Suppressor macrophage treated with lipopolysaccharide for 1 hour (primary cell): ENCODE results near the gene RSPH9.

Experiments
- DNase-seq, 3 donors: peaks; one replicate each; pipeline ENCODE4 v3.0.0-alpha.2; 2020 to 2022

RSPH9 gene

DNA sequence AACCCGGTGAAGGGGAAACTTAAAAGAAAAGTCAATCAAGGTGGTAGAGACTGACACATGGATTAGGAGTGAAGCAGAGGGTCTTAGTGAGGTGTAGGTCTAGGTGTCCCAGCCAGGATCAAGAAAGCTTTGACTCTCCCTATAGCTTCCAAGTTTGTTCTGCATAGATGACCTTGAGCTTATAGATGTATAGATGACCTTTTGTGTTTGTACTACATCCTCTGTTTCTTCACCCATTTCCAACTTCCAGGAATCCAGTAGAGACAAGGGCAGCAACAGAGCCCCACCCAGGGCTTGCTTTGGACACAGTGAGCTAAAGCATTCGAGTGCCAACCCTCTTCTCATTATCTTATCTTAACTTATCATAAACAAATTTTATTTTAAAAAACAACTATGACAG, 44.6 kb downstream of the RSPH9 start:
- DNase-seq: no peak

- DNase-seq: no peak
These were observed 50.6 kb downstream of the RSPH9 start for GRCh38 chr6:43695215-43695966.

DNA sequence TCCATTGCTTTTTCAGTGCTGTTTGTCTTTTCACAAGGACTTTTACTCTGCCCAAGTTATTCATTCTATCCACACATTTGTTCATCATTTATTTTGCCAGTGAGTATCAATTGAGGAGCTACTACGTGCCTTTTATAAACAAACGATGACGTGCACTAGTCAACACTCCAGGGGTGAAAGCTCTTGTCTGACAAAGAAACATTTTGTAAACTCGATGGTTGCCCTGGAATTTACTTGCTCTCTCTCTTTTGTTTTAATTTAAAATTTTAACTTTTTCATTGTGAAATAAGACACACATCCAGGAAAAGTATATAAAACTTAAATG, 51.1 kb downstream of the RSPH9 start:
- no peak for DNase-seq

DNA sequence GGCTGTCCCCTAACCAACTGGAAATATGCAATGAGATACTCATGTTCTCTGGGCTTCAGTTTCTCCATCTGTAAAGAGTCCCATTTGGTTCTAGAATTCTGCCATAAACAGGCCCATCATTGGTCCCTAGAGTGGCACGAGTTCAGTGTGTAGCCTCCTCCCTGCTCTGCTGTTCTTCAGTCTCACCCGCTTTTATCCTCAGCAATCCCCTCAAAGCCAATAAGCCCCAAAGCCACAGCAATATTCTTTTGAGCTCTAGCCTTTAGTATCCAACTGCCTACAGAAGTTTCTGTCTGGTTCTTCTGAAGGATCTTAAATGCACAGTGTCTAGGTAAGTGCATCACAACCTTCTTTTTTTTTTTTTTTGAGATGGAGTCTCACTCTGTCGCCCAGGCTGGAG, 52.6 kb downstream of the RSPH9 start:
- DNase-seq: no peak

- peak in 1 of 3 donors; percentile 24 for DNase-seq
These were observed 53.9 kb downstream of the RSPH9 start for GRCh38 chr6:43698584-43699349.

GRCh38 chr6:43699564-43700186, 54.8 kb downstream of the RSPH9 start:
- no peak for DNase-seq

DNA sequence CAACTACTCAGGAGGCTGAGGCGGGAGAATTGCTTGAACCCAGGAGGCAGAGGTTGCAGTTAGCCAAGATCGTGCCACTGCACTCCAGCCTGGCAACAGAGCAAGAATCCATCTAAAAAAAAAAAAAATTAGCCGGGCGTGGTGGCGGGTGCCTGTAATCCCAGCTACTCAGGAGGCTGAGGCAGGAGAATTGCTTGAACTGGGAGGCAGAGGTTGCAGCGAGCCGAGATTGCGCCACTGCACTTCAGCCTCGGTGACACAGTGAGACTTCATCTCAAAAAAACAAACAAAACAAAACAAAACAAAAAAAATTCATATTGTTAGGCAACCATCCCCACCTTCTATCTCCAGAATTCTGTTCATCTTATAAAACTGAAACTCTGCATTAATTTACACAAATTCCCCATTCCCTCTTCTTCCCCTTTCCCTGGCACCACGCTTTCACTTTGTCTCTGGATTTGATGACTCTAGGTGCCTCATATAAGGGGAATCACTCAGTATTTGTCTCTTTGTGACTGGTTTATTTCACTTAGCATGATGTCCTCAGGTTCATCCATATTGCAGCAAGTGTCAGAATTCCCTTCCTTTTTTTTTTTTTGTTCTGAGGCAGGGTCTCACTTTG, 56.2 kb downstream of the RSPH9 start:
- peak; percentile 74 to 89 (median 84) for DNase-seq

DNA sequence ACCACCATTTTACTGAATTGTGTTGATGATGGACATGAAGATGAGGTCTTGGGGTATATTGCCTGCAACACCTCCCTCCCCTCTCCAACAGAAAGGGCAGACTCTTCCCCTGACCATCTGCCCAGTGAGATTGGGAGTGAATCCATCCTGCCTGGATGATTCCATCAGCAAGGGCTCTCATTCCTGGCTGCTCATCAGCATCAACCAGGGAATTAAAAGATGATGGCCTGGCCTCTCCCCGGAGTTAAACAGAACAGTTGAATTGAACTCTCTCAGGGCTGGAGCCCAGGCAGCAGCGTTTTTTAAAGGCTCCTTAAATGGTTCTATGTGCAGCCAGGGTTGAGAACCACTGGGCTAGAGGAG, 57.3 kb downstream of the RSPH9 start:
- no peak for DNase-seq

DNA sequence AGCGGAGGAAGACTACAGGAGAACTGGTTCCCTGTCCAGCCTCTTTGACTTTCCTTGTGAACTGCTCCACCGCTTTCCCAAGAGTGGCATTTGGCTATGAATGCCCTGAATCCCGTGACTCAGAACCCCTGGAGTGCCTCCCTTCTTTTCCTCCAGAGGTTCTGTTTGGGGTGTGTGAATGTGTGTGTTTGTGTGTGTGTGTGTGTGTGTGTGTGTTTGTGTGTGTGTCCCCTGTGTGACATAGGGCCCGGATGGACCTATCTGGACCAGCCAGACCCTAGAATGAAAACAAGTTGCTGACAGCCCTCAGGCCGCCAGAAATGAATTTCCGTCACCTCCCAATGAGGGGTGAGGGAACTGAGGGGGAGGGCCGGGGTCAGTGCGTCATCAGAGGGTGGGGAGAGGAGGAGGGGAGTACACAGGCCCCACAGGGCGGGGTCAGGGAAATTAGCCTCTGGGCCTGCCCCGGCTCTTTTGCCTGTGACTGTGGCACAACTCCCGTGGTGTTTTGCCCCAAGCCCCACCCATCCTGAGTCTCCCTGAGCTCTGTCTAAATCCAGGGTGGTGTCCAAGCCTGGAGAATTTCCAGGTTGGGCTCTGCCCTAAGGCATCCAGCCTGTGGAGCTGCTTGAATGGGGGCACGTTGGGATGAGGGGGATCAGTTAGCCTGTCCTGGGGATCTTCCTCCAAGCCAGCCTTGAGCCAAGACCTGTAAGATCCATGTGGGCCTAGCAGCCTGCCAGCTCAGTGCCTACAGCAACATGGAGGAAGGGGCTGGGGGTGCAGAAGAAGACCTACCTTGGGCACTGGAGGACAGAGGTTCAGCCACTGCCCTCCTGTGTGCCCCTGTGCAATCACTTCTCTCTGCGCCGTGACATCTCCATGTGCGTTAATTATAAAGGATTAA, 58.0 kb downstream of the RSPH9 start:
- DNase-seq: peak; percentile 89 to 95 (median 93)

DNA sequence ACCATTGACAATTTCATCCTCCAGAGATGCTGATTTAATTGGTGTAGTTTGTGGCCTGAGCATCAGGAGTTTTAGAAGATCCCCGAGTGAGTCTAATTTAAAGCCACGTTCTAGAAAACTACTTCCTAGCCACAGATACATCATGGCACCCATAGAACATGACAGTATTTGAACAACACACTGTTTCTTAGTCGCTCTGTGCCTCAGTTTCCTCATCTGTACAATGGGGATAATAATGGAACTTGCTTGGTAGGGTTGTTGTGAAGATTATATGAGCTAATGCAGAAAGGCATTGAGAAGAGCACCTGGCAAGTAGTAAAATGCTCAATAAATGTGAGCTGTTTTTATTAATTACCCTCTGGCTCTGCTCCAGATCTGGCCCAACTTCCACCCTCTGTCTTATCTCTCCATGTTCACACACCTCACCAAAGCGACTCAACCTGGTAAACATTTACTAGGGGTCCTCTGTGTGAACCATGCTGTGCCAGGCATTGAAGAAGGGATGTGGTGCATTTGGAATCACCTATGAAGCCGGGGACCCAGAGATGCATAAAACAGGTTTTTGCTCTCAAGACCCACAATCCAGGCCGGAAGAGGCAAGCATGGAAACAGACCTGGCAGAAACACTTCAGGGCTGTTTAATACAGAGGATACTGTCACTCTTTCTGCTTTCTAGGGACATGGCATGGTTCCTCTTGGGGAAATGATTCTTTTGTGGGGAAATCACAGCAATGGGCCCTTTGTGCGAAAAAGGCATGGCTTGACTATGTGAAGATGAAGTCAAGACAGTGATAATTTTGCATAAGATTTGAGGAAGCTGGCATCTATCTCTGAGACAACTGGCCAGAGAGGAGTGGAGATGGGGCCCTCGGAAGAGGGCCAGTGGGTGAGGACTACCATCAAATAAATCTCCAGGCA, 58.9 kb downstream of the RSPH9 start:
- peak; percentile 75 to 92 (median 87) for DNase-seq

DNA sequence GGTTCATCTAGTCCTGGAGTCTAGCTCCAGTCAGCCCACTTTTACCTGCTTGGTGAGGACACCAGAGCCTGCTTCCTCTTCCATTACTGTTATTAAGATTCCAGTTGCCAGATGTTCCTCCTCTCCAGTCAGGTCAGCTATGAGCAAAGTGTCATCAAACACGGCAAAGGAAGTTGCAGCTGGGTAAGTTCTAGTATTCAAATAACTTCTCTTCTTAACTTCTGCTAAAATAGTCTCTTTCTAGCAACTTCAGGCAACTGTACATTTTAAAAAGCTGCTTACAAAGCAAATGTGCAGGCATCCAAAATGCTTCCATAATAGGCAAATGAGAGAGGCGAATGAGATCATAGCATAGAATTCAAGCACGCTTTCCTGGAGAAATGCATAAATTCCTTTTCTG, 61.2 kb downstream of the RSPH9 start:
- peak; percentile 60 to 87 (median 81) for DNase-seq

- DNase-seq: no peak
These were observed 62.0 kb downstream of the RSPH9 start for GRCh38 chr6:43706788-43707187.

- no peak for DNase-seq
These were observed 62.4 kb downstream of the RSPH9 start for GRCh38 chr6:43707269-43707668.

- DNase-seq: no peak
These were observed 62.9 kb downstream of the RSPH9 start for GRCh38 chr6:43707767-43708166.

DNA sequence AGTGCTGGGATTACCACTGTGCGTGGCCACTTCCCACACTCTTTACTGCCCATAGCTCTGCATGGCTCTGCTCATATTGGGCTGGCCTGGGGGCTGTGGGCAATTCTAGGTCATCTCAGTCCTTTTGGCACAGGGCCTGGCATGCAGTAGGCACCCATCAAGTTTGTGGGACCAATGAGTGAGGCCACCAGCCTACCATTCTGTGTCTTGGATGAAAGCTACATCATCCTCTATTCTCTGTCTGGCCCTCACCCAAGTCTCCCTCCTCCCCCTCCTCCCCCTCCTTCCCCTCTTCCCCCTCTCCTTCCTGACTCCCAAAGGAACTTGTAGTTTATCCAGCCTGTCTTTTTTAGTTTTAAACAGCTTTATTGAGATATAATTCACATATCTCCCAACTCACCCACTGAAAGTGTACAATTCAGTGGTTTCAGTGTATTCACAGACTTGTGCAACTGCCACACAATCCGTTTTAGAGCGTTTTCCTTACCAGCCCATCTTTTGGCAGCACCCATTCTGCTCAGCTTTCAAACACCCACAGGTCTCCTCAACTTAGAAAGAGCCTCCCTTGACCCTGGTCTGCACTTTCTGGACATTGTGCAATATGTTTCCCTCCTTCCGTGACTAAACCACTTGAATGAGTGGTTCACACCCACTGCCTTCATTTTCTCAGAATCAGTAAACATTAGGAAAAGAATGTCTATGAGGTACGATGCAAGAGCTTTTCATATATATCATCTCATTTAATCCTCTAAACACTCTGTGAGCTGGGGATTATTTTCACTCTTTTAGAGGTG, 64.2 kb downstream of the RSPH9 start:
- DNase-seq: peak; percentile 84 to 96 (median 93)

DNA sequence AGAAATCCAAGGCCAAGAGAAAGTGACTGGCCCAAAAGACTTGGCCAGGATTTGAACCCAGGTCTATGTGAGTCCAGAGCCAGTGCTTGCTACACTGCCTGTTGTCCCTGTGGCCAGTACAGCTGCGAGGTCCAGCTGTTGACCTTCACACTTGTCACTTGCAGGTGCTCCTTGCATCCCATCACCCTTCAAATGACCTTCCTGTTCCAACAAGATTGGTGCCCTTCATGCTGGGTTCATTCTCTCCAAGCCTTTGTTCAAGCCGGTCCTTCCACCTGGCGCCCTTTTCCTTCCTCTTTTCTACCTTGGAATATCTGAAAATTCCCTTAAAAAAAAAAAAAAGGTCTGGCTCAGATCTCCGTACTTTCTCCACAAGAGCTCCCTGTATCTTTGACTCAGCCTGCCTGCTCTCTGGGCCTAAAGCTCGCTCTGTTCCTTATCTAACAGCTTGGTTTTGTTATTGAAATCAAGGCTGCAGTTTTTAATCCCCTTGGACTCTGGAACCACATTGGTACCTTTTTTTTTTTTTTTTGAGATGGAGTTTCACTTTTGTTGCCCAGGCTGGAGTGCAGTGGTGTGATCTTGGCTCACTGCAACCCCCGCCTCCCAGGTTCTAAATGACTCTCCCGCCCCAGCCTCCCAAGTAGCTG, 64.9 kb downstream of the RSPH9 start:
- DNase-seq: no peak

- no peak for DNase-seq
These were observed 65.7 kb downstream of the RSPH9 start for GRCh38 chr6:43710576-43710975.

- peak in 2 of 3 donors; percentile 22 to 40 for DNase-seq
These were observed 67.7 kb downstream of the RSPH9 start for GRCh38 chr6:43712579-43712978.

GRCh38 chr6:43713643-43714310, 68.9 kb downstream of the RSPH9 start:
- no peak for DNase-seq
